NB4 (cell line): Measurements from ENCODE around the gene PLD5.

Experiments
- MYC ChIP-seq: IDR thresholded peaks from 2 replicates; pipeline ENCODE4 v1.6.1; 2011; ENCODE audit warnings: low read depth, low read length
- POLR2A ChIP-seq: IDR thresholded peaks from 2 replicates; pipeline ENCODE4 v1.6.1; 2011; ENCODE audit warnings: mild to moderate bottlenecking; ENCODE audit not compliant: insufficient read length; ENCODE audit errors: extremely low read depth
- TF ChIP-seq, protein P1 (sequence below): IDR thresholded peaks from one replicate; pipeline ENCODE4 v1.5.1; 2012; ENCODE audit warnings: low read depth, low read length

DNA sequence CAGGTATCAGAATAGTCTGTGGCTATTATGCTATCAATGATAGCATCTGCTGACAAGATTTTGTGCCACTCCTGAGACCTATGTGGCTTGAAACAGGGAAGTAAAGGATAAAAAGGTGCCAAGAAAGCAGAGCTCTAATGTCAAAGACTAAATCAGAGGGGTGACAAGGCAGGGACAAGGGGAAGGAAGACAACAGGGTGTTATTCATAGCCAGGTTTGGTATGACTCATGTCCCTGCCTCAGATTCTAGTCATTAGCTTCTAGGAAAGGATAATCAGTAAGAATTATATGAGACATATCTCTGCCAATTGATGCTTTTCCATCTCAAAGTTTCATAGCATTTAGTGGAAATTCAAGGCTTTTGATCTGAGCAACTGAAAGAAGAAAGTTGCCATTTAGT, 31.8 kb upstream of the PLD5 start:
- TF ChIP-seq, protein P1, sequence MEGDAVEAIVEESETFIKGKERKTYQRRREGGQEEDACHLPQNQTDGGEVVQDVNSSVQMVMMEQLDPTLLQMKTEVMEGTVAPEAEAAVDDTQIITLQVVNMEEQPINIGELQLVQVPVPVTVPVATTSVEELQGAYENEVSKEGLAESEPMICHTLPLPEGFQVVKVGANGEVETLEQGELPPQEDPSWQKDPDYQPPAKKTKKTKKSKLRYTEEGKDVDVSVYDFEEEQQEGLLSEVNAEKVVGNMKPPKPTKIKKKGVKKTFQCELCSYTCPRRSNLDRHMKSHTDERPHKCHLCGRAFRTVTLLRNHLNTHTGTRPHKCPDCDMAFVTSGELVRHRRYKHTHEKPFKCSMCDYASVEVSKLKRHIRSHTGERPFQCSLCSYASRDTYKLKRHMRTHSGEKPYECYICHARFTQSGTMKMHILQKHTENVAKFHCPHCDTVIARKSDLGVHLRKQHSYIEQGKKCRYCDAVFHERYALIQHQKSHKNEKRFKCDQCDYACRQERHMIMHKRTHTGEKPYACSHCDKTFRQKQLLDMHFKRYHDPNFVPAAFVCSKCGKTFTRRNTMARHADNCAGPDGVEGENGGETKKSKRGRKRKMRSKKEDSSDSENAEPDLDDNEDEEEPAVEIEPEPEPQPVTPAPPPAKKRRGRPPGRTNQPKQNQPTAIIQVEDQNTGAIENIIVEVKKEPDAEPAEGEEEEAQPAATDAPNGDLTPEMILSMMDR, result no peak
- TF ChIP-seq POLR2A (no peak), MYC (no peak)
